Activated CD8-positive, alpha-beta memory T cell treated with anti-CD3 and anti-CD28 coated beads for 24 hours (primary cell): ENCODE results near the gene ANKLE2.
A peak's percentile ranks its signal among the peaks of the same experiment; 100 is the strongest.
"Not testable (repeated sequence)": the region's sequence is repeated elsewhere in the genome, so short reads cannot be mapped to it uniquely, and the experiment has no call there.

ENCODE experiments used
- DNase-seq: peaks from one replicate; pipeline ENCODE4 v3.0.0-alpha.2; 2020

ANKLE2 gene

DNA sequence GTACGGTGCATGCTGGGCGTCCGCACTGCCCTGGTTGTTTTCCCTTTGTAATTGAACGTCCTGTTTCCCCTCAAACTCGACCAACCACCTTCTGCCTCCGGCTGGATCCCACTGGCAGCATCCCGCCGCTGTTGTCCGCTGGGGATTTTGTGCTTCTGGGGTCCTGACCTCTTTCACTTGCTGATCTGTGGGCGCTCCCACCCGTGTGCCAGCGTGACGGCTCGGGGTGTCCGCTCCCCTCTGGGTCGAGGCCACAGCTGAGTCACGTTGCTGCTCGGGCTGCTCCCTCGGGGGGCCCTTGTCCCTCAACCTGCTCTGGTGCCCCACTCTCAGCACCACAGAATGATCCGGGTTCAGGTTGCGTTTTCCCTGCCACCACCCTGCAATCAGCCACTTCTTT is 43.0 kb downstream of the ANKLE2 start:
- no peak for DNase-seq

DNA sequence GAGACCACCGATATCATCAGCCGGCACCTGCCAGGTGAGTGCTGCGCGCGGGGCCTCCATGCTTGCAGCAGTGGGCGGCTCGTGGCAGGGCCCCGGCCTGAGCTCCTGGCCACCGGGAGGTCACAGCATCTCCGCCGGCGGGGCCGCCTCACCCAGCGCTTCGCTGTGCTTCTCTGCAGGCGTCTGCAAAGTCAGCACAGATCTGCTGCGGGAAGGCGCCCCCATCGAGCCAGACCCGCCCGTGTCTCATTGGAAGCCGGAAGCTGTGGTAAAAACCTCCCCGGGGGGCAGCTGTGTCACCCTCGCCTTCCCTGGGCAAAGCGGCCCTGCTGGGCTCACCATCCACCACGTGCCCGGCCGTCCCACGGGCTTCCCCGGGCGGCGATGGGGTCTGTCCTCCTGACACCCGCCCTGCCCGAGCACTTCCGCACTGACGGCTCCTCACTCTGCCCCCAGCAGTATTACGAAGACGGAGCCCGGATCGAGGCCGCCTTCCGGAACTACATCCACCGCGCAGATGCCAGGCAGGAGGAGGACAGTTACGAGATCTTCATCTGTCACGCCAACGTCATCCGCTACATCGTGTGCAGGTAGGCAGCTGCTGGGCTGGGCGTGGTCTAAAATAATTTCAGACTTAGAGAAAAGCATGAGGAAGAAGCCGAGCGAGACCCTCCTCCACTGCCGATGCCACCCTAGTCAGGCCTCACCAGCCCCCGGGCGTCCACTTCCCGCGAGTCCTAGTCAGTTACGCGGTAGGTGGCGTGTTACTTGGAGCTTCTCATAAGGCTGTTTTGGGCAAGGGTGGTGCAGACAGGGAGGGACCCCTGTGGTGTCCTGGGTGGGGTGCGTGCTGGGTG is 43.9 kb downstream of the ANKLE2 start:
- DNase-seq, result no peak

DNA sequence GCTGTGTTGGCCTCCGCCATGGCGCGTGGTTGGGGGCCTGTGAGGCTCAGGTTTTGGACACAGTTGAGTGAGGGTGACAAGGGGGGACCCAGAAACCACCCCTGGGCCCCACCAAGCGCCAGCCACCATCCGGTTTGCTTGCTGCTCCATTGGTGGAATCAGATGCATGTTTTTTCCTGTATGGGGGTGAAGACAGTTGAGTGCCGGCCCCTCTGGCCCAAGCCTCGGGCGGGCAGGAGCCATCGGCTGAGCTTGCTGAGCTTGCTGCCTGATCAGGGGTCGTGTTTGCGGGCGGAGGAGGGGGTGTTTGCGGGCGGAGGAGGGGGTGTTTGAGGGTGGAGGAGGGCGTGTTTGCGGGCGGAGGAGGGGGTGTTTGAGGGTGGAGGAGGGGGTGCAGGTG is 44.6 kb downstream of the ANKLE2 start:
- no peak for DNase-seq

DNA sequence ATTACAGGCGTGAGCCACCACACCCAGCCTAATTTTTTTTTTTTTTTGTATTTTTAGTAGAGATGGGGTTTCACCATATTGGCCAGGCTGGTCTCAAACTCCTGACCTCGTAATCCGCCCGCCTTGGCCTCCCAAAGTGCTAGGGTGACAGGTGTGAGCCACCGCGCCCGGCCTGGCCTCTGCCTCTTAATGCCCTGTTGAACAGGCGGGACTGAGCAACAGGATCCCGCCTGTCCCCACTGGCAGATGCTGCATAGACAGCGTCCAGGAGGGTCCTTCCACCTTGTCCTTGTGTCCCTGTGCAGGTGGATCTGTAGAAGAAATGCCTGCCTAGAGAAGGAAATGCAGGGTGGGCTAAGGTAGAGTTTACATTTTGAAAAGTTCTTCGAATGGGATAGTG is 45.3 kb downstream of the ANKLE2 start:
- DNase-seq, result no peak

DNA sequence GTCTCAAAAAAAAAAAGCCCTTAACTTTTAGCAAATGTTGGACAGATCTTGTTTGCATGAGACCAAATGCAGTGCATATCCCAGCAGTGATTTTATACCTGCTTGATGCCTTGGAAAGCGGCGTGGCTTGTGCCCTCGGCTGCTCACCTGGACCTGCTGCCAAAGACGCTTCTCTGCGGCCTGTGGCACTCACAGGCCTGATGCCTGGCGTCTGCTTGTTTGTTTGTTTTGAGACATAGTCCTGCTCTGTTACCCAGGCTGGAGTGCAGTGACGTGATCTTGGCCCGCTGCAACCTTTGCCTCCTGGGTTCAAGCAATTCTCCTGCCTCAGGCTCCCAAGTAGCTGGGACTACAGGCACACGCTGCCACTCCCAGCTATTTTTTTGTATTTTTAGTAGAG is 45.8 kb downstream of the ANKLE2 start:
- DNase-seq, result no peak

DNA sequence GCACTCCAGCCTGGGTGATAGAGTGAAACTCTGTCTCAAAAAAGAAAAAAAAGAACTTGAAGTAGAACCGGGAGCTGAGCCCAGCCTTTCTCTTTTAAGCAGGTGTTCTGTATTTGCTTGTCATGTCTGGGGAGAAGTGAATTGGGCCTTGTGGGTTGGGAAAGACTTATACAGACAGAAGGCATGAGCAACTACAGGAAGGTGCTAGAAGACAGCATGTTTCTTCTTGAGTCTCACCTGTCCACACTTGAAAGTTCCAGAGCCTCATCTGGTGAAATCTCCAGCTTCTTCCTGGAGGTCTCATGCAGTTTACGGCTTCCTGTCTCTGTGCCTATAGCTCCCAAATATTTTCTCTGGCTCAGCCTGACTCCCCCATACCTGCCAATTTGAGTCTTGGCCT is 48.5 kb downstream of the ANKLE2 start:
- no peak for DNase-seq

DNA sequence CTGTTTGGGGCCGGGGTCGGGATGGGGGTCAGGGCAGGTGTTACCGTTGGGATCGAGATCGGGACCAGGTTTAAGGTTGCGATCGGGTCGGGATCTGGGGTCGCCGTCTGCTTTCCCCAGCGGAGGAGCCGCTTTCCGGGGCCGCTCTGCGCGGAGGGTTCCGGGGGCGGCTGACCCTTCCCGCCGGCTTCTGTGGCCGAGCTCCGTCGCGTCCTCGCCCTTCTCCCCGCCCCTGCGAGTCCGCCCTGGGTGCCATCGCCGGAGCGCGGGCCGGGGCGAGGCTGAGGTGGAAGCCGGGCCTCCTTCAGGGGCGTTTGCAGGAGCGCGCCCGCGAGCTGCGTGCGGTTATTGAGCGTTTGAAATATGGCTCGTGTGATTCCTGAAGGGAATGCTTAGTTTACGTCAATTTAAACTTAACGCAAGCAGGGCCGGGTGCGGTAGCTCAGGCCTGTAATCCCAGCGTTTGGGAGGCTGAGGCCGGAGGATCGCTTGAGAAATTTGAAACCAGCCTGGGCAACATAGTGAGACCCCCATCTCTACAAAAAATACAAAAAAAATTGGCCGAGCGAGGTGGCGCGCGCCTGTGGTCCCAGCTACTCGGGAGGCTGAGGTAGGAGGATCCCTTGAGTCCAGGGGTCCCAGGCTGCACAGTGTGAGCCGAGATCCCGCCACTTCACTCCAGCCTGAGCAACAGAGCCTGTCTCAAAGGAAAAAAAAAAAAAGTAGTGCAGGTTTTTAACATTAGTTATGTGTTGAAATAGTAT is 50.4 kb downstream of the ANKLE2 start:
- peak; percentile 76 for DNase-seq

DNA sequence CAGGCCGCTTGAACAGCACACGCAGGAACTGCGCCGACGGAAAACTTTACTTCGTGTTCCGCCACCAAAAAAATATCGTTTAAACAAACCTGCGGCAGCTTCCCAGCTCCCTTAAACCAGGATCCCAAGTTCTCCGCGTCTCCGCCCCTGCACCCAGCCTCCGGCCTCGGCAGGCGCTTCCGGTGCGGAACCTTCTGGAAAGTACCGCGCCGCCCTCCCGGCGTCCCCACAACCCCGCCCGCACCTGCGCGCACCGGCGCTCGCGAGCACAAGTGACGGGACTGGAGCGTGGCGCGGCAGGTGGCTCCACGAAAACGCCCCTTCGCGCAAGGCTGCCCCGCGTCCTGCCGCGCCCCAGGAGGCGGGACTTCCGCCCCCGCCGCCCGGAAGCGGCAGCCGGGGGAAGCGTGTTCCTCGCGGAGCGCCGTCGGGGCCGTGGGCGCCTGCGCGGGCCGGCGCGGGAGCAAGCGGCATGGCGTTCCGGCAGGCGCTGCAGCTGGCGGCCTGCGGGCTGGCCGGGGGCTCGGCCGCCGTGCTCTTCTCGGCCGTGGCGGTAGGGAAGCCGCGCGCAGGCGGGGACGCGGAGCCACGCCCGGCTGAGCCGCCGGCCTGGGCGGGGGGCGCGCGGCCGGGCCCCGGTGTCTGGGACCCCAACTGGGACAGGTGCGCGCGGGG is 51.1 kb downstream of the ANKLE2 start, which contains the start of gene PGAM5:
PGAM5 (plus strand) TSS at position 438 of the 675 bp plus-strand sequence; CDS start at position 473, 35 bp downstream.
- peak; percentile 92 for DNase-seq

DNA sequence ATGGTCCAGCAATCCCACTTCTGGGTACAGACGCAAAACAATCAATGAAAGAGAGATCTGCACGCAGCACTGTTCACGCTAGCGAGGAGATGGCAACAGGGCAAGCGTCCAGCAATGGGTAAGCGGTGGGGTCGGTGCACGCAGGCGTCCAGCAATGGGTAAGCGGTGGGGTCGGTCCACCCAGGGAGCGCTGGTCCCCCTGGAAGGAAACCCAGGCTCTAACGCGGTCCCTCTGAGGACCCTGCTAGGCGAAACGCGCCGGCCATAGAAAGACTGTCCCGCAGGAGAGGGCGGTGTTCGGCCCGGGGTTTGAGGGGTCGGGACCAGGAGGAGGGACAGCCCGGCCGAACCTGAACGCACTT is 51.6 kb downstream of the ANKLE2 start:
- DNase-seq, result no peak

DNA sequence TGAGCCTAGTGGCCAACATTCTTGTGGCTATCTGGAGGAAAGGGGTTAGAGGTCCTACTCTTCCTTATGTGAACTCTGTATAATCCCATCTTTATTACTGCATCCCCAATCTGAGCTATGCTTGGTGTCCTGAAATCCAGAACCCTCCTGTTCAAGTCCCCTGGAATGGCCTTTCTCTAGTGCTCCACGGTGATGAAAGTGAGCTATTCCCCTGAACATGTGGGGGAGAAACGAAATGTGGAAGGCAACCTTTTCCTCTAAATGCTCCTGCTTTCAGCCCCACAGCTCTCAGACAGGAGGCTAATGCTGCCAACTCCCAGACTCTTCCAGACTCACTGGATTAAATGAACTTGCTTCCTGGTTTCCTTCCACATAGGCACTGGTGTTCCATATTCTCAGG is 53.5 kb downstream of the ANKLE2 start:
- DNase-seq, result no peak

DNA sequence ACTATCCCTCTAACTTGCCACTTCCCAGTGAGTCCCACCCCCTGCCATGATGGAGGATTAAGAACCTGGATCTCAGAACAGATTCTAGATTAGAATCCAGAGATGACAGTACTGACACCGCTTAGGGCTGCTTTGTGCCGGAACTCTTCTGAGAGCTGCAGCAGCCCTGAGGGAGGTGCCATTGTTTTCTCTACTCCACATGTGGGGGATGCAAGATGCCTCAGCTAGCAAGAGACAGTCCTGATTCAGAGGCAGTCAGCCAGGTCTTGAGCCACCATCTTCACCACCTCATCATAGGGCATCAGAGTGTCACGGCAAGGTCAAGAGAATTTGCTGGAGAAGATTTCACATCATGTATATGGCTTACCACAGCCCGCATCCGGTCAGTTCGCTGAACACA is 54.4 kb downstream of the ANKLE2 start:
- DNase-seq, result no peak

DNA sequence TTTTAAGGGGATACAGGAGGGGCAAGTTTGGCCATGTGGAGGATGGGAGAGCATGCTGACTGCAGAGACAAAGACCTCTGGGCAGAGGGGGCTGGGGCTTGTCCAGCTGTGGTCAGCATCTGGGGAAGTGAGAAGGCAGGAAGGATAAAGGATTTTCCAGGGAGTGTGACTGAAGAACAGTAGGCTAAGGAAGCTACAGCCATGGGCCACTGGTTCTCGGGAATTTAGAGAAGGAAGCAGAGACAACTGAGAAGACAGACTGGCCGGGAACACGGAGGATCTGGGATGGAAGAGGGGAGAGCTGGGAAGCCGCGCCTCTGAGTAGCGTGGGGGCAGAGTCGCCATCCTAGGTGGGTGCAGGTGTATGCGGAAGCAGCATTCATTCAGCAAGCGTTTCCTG is 58.0 kb downstream of the ANKLE2 start:
- DNase-seq, result no peak

DNA sequence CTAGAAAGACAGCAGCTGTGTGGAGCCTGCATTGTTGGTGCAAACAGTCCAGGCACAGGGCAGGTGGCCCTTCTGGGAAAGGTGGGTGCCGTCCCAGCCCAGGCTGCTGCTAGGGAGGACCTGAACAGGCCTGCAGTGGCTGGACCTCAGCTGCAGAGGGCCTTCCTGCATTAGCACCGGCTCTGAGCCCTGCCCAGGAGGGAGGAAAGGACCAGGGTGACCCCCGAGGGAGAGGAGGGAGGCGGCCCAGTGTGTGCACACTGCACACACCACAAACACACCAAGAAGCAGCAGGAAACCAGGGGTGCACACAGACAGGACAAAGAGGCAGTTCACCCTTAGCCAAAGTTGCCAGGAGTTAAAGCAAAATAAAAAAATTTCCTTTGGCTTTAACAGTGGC is 59.0 kb downstream of the ANKLE2 start:
- no peak for DNase-seq

DNA sequence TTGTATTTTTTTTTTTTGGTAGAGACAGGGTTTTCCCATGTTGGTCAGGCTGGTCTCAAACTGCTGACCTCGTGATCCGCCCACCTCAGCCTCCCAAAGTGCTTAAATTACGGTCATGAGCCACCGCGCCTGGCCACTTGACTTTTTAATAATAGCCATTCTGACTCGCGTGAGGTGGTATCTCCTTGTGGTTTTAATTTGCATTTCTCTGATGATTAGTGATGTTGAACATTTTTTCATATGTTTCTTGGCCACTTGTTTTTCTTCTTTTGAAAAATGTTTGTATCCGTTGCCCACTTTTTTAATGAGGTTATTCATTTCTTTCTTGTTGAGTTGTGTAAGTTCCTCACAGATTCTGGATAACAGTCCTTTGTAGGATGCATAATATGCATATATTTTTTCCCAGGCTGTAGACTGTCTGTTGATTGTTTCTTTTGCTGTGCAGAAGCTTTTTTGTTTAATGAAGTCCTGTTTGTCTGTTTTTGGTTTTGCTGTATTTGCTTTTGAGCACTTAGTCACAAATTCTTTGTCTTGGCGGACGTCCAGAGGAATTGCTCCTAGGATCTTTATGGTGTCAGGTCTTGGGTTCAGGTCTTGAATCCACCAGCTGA is 61.3 kb downstream of the ANKLE2 start:
- DNase-seq, result no peak

DNA sequence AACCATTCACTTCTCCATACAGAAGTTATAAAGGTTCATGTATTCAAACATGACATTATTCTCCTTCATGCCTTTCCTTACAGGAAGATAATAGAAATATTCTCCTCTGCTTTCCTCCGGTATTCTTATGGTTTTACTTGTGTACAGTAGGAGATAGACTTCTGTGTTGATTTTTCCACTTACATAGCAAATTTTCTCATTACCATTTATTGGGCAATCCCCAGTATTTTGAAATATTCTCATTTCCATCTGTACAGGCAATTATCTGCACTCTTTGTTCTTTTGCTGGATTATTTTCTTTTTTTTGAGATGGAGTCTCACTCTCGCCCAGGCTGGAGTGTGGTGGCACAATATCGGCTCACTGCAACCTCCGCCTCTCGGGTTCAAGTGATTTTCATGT is 63.3 kb downstream of the ANKLE2 start:
- DNase-seq, result no peak

DNA sequence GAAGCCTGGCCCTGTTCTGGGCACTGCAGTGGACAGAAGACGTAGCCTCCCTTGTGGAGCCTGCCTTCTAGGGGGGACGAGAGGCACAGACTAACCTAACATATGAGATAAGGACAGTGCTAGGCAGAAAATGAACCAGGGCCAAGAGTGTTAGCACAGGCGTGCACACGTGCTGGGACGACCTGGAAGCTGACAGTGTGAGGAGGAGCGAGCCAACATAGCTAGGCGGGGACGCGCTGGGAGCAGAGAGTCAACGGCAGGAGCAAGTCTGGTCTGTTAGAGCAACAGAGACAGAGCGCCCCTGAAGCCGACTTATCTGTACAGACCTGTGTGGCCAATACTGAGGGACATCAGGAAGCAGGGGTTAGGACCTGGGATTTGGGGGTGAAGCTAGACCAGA is 66.2 kb downstream of the ANKLE2 start:
- DNase-seq, result no peak

DNA sequence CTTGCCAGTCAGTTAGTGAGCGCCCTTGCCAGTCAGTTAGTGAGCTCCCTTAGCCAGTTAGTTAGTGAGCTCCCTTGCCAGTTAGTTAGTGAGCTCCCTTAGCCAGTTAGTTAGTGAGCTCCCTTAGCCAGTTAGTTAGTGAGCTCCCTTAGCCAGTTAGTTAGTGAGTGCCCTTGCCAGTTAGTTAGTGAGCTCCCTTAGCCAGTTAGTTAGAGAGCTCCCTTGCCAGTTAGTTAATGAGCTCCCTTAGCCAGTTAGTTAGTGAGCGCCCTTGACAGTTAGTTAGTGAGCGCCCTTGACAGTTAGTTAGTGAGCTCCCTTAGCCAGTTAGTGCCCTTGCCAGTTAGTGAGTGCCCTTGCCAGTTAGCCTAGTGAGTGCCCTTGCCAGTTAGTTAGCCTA is 66.7 kb downstream of the ANKLE2 start:
- DNase-seq, result not testable (repeated sequence)

DNA sequence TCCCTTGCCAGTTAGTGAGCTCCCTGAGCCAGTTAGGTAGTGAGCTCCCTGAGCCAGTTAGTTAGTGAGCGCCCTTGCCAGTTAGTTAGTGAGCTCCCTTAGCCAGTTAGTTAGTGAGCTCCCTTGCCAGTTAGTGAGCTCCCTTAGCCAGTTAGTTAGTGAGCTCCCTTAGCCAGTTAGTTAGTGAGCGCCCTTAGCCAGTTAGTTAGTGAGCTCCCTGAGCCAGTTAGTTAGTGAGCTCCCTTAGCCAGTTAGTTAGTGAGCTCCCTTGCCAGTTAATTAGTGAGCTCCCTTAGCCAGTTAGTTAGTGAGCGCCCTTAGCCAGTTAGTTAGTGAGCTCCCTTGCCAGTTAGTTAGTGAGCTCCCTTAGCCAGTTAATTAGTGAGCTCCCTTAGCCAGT is 69.6 kb downstream of the ANKLE2 start:
- not testable (repeated sequence) for DNase-seq

DNA sequence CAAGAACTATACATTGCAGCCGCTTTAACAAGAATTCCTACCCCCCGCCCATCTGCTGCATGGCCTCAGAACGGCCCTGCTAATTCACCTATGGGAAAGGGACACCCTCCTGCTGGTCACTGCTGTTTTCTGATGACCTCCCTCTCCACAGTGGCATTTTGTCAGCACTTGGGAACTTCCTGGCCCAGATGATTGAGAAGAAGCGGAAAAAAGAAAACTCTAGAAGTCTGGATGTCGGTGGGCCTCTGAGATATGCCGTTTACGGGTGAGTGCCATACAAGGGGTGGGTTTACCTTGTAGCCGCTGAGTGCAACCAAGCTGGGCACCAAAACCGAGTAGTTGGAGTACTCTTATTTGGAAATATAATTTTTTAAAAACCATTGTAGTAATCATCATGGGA is 71.5 kb downstream of the ANKLE2 start:
- no peak for DNase-seq

DNA sequence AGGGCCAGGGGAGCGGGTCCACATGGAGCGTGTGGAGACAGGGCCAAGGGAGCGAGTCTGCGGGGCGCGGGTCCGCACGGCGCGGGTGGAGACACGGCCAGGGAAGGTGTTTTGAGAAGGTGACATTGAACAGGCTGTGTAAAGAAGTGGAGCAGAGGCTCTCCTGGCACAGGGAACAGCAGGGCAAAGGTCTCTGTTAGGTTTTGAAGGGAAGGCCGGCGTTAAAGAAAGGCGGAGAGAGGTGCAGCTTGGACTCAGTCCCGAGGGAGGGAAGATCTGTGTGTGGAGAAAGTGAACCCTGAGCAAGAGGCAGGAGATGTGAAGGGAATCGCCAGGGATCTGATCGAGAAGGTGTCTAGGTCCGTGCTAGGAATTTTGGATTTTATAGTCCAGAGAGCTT is 72.4 kb downstream of the ANKLE2 start:
- no peak for DNase-seq

DNA sequence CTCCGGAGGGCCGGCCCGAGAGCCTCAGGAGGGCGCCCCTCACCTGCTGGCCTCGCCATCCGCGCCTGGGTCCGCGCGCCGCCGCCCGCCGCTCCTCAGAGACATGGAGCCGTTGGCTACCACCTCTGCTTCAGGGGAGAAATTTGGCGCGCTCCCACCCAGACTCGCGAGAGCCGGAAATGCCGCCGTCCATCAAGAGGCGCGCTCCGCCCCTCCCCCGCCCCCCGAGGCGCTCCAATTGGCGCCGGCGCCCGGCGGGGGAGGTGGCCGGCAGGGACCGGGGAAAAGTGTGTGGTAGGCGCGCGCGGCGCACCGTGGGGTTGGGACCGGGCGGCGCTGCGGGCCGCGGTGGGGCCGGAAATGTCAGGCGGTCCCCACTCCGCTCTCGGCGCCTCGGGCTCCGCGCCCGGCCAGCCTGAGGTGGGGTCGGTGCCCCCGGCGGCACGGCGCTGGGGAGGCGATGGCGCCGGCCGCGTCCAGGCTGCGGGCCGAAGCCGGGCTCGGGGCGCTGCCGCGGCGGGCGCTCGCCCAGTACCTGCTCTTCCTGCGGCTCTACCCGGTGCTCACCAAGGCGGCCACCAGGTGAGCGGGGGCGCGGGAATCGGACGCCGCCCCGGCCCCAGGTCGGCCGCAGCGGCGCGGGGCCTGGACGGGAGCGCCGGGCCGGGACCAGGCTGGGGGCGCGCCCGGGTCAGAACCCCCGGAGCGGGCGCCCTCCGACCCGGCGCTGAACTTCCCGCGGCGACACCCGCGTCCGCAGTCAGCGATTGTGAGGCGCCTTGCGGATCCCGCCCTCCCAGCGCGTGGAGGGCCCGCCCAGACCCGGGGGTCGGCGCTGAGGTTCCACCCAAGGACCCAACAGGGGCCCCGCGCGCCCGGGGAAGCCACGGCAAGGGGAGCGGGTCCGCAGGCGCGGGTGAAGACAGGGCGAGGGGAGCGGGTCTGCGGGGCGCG is 74.1 kb downstream of the ANKLE2 start, which contains the start of the genes POLE and PXMP2:
POLE (minus strand) TSS at position 132 of the 954 bp plus-strand sequence; CDS start at position 105, 27 bp downstream.
PXMP2 (plus strand) TSS at position 377 of the 954 bp plus-strand sequence; CDS start at position 461, 84 bp downstream.
- peak; percentile 98 for DNase-seq

DNA sequence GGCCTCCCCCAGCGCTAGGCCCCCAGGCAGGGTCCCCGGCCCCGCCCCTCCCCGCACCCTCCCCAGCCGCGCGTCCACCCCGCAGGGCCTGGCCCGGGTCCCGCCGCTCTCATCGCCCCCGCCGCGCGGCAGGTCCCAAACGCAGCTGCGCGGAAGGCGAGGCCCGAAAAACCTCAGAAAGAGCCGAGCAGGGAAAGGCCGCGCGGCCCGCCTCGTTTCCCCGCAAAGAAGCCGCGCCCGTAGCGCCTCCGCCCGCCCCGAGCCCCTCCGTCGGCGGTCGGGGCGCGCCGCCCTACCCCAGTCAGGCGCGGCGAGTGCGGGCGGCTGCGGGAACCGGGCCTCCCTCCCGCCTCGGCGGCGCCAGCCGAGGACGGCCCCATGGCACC is 74.8 kb downstream of the ANKLE2 start:
- DNase-seq, result no peak
